Measurements from ENCODE around the gene FLNA. TPM values are rescaled to one million over a fixed set of nuclear protein-coding genes. Genes with fewer than 3 reads are reported as not detected.

FLNA gene
- total and polyA plus RNA-seq, 2 donors (not counting 3 experiments of a cell fraction or from before 2014, with no cell fraction given) = 658 to 1,474 TPM

DNA sequence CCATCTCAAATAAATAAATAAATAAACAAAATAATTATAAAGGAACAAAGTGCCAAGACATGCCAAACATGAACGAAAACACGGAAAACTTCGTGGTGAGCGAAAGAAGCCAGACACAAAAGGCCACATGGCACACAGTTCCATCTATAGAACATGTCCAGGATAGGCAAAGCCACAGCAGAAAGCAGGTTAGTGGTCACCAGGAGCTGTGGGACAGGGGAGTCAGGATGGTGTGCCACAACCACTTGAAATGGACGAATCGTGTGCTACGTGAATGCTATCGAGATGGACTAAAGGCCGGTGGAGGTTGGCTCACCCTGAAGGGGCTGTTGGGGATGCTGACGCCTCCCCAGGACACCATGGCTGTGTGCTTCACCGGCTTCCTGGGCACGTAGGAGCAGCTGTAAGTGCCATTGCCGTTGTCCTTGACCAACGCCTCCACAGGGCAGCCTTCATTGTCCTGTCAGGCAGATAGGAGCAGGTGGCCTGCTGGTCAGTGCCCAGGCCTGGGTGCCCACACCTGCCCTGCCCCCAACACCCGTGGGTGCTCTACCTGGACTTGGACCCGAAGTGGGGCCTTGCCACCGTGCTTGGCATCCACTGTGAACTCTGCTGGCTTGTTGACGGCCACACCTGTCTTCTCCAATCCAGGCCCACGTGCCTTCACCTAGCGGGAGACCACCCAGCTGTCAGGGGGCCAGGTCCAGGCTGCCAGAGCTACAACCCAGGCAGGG is 10.6 kb downstream of the FLNA start:
- FAIRE-seq = no peak
- CTCF ChIA-PET = no interaction called here
- peaks cover 13% of the 10 kb centered on the region for H3K4me1 ChIP-seq (ENCODE audit: control insufficient read depth, extremely low read depth, insufficient read depth, low read length)
- H2AFZ ChIP-seq (ENCODE audit: low read depth, low read length) = no peak overlapping the region
- H3K27me3 ChIP-seq (ENCODE audit: control insufficient read depth in 2 of 2, insufficient read depth in 2 of 2, low read length in 2 of 2) = no peaks in the 10 kb centered on the region
- no TSS peak for BruUV-seq (replicated peaks)
- H4K20me1 ChIP-seq (replicated peaks; ENCODE audit: control insufficient read depth, extremely low read depth, insufficient read depth, low read length) = no peaks in the 10 kb centered on the region
- H3K4me2 ChIP-seq (ENCODE audit: insufficient read depth, low read length) = no peak overlapping the region
- H3K27ac ChIP-seq (ENCODE audit: insufficient read depth, low read depth, low read length) = no peak overlapping the region
- H3K36me3 ChIP-seq (ENCODE audit: control insufficient read depth in 2 of 2, extremely low read depth in 1 of 2, insufficient read depth in 2 of 2, low read length in 2 of 2) = peaks cover 29 to 72% of the 10 kb centered on the region in 2 experiments
- no peaks in the 10 kb centered on the region for H3K9me1 ChIP-seq (replicated peaks; ENCODE audit: control insufficient read depth, extremely low read depth, insufficient read depth, low read length)
- H3K4me3 ChIP-seq (replicated peaks in 1 of 3; ENCODE audit: insufficient read depth in 1 of 3, low read depth in 1 of 3, low read length in 3 of 3) = no peak overlapping the region
- intact Hi-C loops (cut with micrococcal nuclease) = no loop called here
- dilution Hi-C loops (cut with MboI; ENCODE audit: extremely low pct_ligation_motif_present, low sequenced_read_pairs) = no loop called here
- no peak for DNase-seq (ENCODE audit: low read depth, low spot score)
- H3K9ac ChIP-seq (replicated peaks; ENCODE audit: extremely low read depth, insufficient read depth, low read length) = no peak overlapping the region
- H3K79me2 ChIP-seq (ENCODE audit: control insufficient read depth, insufficient read depth, low read length) = peaks cover 94% of the 10 kb centered on the region
- TF ChIP-seq, protein P1, sequence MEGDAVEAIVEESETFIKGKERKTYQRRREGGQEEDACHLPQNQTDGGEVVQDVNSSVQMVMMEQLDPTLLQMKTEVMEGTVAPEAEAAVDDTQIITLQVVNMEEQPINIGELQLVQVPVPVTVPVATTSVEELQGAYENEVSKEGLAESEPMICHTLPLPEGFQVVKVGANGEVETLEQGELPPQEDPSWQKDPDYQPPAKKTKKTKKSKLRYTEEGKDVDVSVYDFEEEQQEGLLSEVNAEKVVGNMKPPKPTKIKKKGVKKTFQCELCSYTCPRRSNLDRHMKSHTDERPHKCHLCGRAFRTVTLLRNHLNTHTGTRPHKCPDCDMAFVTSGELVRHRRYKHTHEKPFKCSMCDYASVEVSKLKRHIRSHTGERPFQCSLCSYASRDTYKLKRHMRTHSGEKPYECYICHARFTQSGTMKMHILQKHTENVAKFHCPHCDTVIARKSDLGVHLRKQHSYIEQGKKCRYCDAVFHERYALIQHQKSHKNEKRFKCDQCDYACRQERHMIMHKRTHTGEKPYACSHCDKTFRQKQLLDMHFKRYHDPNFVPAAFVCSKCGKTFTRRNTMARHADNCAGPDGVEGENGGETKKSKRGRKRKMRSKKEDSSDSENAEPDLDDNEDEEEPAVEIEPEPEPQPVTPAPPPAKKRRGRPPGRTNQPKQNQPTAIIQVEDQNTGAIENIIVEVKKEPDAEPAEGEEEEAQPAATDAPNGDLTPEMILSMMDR (IDR thresholded peaks at IDR 0.05; ENCODE audit: extremely low read depth in 1 of 2, insufficient read depth in 1 of 2, low read depth in 1 of 2, low read length in 2 of 2) = no peak
- TF ChIP-seq EZH2 (IDR thresholded peaks at IDR 0.05; ENCODE audit: borderline replicate concordance, low read depth, low read length, severe bottlenecking) = no peak
- TF ChIP-seq JUN (IDR thresholded peaks at IDR 0.05; ENCODE audit: borderline replicate concordance, insufficient read depth, insufficient read length, low read depth) = no peak
- no peak for TF ChIP-seq POLR2A (IDR thresholded peaks at IDR 0.05; ENCODE audit: low read depth, low read length)
- no peaks in the 10 kb centered on the region for H3K9me3 ChIP-seq (replicated peaks; ENCODE audit: control insufficient read depth, insufficient read depth, low read length)
- POLR2A ChIA-PET = interaction anchor here (1.2 kb wide), 1 partner anchor 17 kb away, joined by 3 read pairs; no protein-coding TSS in a partner anchor
